Measurements from ENCODE around the gene ATF3.
A peak's percentile ranks its signal among the peaks of the same experiment; 100 is the strongest.

ATF3 gene

GRCh38 chr1:212624976-212625501 is 16.5 kb downstream of the ATF3 start:
- no peak overlapping the region for H3K4me3 ChIP-seq (ENCODE audit: low read depth, low read length)
- H3K9me3 ChIP-seq (ENCODE audit: control insufficient read depth, insufficient read depth, low read depth, low read length), result no peaks in the 10 kb centered on the region
- TF ChIP-seq SCRT2 (tag by site-specific recombination; IDR thresholded peaks at IDR 0.05), result 0 out of 2 replicates have a peak, but pooled peaks have one; percentile 8
- no peak for TF ChIP-seq ZNF423 (tag by site-specific recombination; IDR thresholded peaks at IDR 0.05)
- POLR2A ChIA-PET, result interaction anchor here (0.6 to 2.7 kb wide), 2 partner anchors 17 kb away, joined by 3 to 13 read pairs; partner anchors contain the start of gene ATF3
- no peaks in the 10 kb centered on the region for H3K4me1 ChIP-seq (ENCODE audit: control insufficient read depth, insufficient read depth, low read length)
- CTCF ChIA-PET, result no interaction called here
- peaks cover 3 to 16% of the 10 kb centered on the region in 2 experiments; a peak in 2 of 3 replicates for H3K36me3 ChIP-seq (ENCODE audit: control insufficient read depth in 2 of 2, insufficient read depth in 1 of 2, low read length in 2 of 2)
- no peak overlapping the region for H3K27ac ChIP-seq (ENCODE audit: extremely low read depth, low read depth, low read length)

GRCh38 chr1:212625781-212626450 is 17.4 kb downstream of the ATF3 start:
- no peak overlapping the region for H3K4me3 ChIP-seq (ENCODE audit: low read depth, low read length)
- H3K9me3 ChIP-seq (ENCODE audit: control insufficient read depth, insufficient read depth, low read depth, low read length), result no peaks in the 10 kb centered on the region
- H3K4me1 ChIP-seq (ENCODE audit: control insufficient read depth, insufficient read depth, low read length), result no peaks in the 10 kb centered on the region
- POLR2A ChIA-PET, result interaction anchor here (2.7 kb wide), 1 partner anchor 17 kb away, joined by 13 read pairs; the partner anchor contains the start of gene ATF3
- TF ChIP-seq ZNF398 (tag by site-specific recombination; IDR thresholded peaks at IDR 0.05), result no peak
- no peak for TF ChIP-seq SALL2 (tag by site-specific recombination; IDR thresholded peaks at IDR 0.05; ENCODE audit: borderline replicate concordance)
- no peak for TF ChIP-seq ZNF138 (tag by site-specific recombination; IDR thresholded peaks at IDR 0.05; ENCODE audit: borderline replicate concordance)
- TF ChIP-seq ZNF121 (tag by site-specific recombination; IDR thresholded peaks at IDR 0.05), result no peak
- no peak for TF ChIP-seq ZNF133 (tag by site-specific recombination; IDR thresholded peaks at IDR 0.05)
- TF ChIP-seq ZNF416 (tag by site-specific recombination; IDR thresholded peaks at IDR 0.05), result no peak
- TF ChIP-seq MEIS1 (CRISPR knock-in tag; IDR thresholded peaks at IDR 0.05; ENCODE audit: borderline replicate concordance), result no peak
- TF ChIP-seq ZSCAN16 (tag by site-specific recombination; IDR thresholded peaks at IDR 0.05), result no peak
- no peak for TF ChIP-seq ZNF366 (tag by site-specific recombination; conservative IDR thresholded peaks at IDR 0.05)
- TF ChIP-seq ZNF704 (tag by site-specific recombination; IDR thresholded peaks at IDR 0.05), result no peak
- CTCF ChIA-PET, result interaction anchor here (0.8 kb wide), 1 partner anchor 142 kb away, joined by 3 read pairs; no protein-coding TSS in a partner anchor
- no peak overlapping the region for H3K27ac ChIP-seq (ENCODE audit: extremely low read depth, low read depth, low read length)
- H3K36me3 ChIP-seq (ENCODE audit: control insufficient read depth in 2 of 2, insufficient read depth in 1 of 2, low read length in 2 of 2), result peaks cover 0 to 8% of the 10 kb centered on the region in 2 experiments; a peak in 1 of 3 replicates

GRCh38 chr1:212628046-212628445 is 19.5 kb downstream of the ATF3 start:
- H3K4me1 ChIP-seq (ENCODE audit: control insufficient read depth, insufficient read depth, low read length), result no peaks in the 10 kb centered on the region
- no peaks in the 10 kb centered on the region for H3K36me3 ChIP-seq (ENCODE audit: control insufficient read depth in 2 of 2, insufficient read depth in 1 of 2, low read length in 2 of 2)
- H3K4me3 ChIP-seq (ENCODE audit: low read depth, low read length), result no peak overlapping the region
- CTCF ChIA-PET, result interaction anchor here (0.8 to 1.7 kb wide), 5 partner anchors 9 to 150 kb away, joined by 3 to 5 read pairs (median 3); partner anchors contain the start of gene ATF3
- H3K27ac ChIP-seq (ENCODE audit: extremely low read depth, low read depth, low read length), result no peak overlapping the region
- POLR2A ChIA-PET, result interaction anchor here (1.0 kb wide), 1 partner anchor 20 kb away, joined by 7 read pairs; the partner anchor contains the start of gene ATF3
- no peaks in the 10 kb centered on the region for H3K9me3 ChIP-seq (ENCODE audit: control insufficient read depth, insufficient read depth, low read depth, low read length)
- TF ChIP-seq ZNF239 (tag by site-specific recombination; IDR thresholded peaks at IDR 0.05) (no peak), ZNF747 (tag by site-specific recombination; IDR thresholded peaks at IDR 0.05) (no peak), WT1 (tag by site-specific recombination; IDR thresholded peaks at IDR 0.05) (no peak), ZBTB6 (tag by site-specific recombination; IDR thresholded peaks at IDR 0.05) (no peak), SP3 (tag by site-specific recombination; IDR thresholded peaks at IDR 0.05) (no peak), PRDM2 (tag by site-specific recombination; IDR thresholded peaks at IDR 0.05; ENCODE audit: borderline replicate concordance) (no peak), ZNF37A (tag by site-specific recombination; IDR thresholded peaks at IDR 0.05) (no peak), ZNF473 (tag by site-specific recombination; IDR thresholded peaks at IDR 0.05) (no peak), TRIM28 (IDR thresholded peaks at IDR 0.05; ENCODE audit: borderline replicate concordance, low read length) (no peak)

Data from HEK293 (cell line).